HEK293 (cell line): ENCODE results near the gene RNF13.

Experiments
- CTCF ChIP-seq: fragments of 450-650 bp; formaldehyde crosslinking; IDR thresholded peaks from 2 replicates; pipeline ENCODE4 v1.5.1; 2016; ENCODE audit warnings: missing biosample characterization, missing genetic modification characterization
- HOXD13 ChIP-seq: sonication (generic); formaldehyde crosslinking; IDR thresholded peaks from 2 replicates; pipeline ENCODE4 v1.8.0; 2022; ENCODE audit warnings: missing genetic modification reagents, borderline replicate concordance
- REST ChIP-seq: fragments of 450-650 bp; formaldehyde crosslinking; IDR thresholded peaks from 2 replicates; pipeline ENCODE4 v1.5.1; 2016; ENCODE audit warnings: missing biosample characterization, missing genetic modification characterization
- ZBTB21 ChIP-seq: fragments of 450-650 bp; formaldehyde crosslinking; IDR thresholded peaks from 2 replicates; pipeline ENCODE4 v1.5.1; 2017; ENCODE audit warnings: missing biosample characterization, missing genetic modification characterization
- ZBTB49 ChIP-seq: fragments of 450-650 bp; formaldehyde crosslinking; IDR thresholded peaks from 2 replicates; pipeline ENCODE4 v1.5.1; 2016; ENCODE audit warnings: missing biosample characterization, missing genetic modification characterization, low read depth
- ZBTB7A ChIP-seq: fragments of 450-650 bp; formaldehyde crosslinking; IDR thresholded peaks from 2 replicates; pipeline ENCODE4 v1.5.1; 2016; ENCODE audit warnings: low read depth, missing biosample characterization, missing genetic modification characterization
- ZBTB8A ChIP-seq: fragments of 450-650 bp; formaldehyde crosslinking; IDR thresholded peaks from 2 replicates; pipeline ENCODE4 v1.5.1; 2016; ENCODE audit warnings: missing biosample characterization, missing genetic modification characterization
- ZNF121 ChIP-seq: fragments of 450-650 bp; formaldehyde crosslinking; IDR thresholded peaks from 2 replicates; pipeline ENCODE4 v1.5.1; 2016; ENCODE audit warnings: missing biosample characterization, missing genetic modification characterization
- ZNF155 ChIP-seq: fragments of 450-650 bp; formaldehyde crosslinking; IDR thresholded peaks from 2 replicates; pipeline ENCODE4 v1.5.1; 2016; ENCODE audit warnings: missing biosample characterization, missing genetic modification characterization
- ZNF175 ChIP-seq: fragments of 450-650 bp; formaldehyde crosslinking; IDR thresholded peaks from 2 replicates; pipeline ENCODE4 v1.5.1; 2016; ENCODE audit warnings: missing biosample characterization, missing genetic modification characterization
- ZNF184 ChIP-seq: fragments of 450-650 bp; IDR thresholded peaks from 2 replicates; pipeline ENCODE4 v1.5.1; 2018; ENCODE audit warnings: missing biosample characterization, mild to moderate bottlenecking, missing genetic modification characterization
- ZNF239 ChIP-seq: fragments of 450-650 bp; formaldehyde crosslinking; IDR thresholded peaks from 2 replicates; pipeline ENCODE4 v1.5.1; 2016; ENCODE audit warnings: missing biosample characterization, missing genetic modification characterization
- ZNF350 ChIP-seq: fragments of 450-650 bp; formaldehyde crosslinking; IDR thresholded peaks from 2 replicates; pipeline ENCODE4 v1.5.0; 2017; ENCODE audit warnings: missing biosample characterization, mild to moderate bottlenecking, missing genetic modification characterization
- ZNF530 ChIP-seq: fragments of 450-650 bp; formaldehyde crosslinking; IDR thresholded peaks from 2 replicates; pipeline ENCODE4 v1.5.1; 2016; ENCODE audit warnings: low read depth, missing biosample characterization, missing genetic modification characterization

- TF ChIP-seq ZBTB7A (tag by site-specific recombination) (no peak), REST (no peak), ZNF184 (tag by site-specific recombination) (no peak), HOXD13 (CRISPR knock-in tag) (no peak), ZNF155 (tag by site-specific recombination) (no peak), ZNF175 (tag by site-specific recombination) (no peak), ZBTB8A (no peak), ZBTB21 (no peak), ZNF530 (tag by site-specific recombination) (no peak), ZBTB49 (tag by site-specific recombination) (no peak), ZNF121 (no peak), CTCF (tag by site-specific recombination) (no peak), ZNF350 (tag by site-specific recombination) (no peak), ZNF239 (tag by site-specific recombination) (no peak)
These were observed 11.8 kb upstream of the RNF13 start for GRCh38 chr3:149801195-149801594.
